Activated CD4-positive, alpha-beta T cell treated with anti-CD3 and anti-CD28 coated beads, Interleukin-2, amount 50 U/mL, for 1 hour (primary cell): ENCODE results near the gene CBX4.
A peak's percentile ranks its signal among the peaks of the same experiment; 100 is the strongest.

Source experiments
- DNase-seq: peaks from one replicate; pipeline ENCODE4 v3.0.0-alpha.2; 2020

The CBX4 gene

DNA sequence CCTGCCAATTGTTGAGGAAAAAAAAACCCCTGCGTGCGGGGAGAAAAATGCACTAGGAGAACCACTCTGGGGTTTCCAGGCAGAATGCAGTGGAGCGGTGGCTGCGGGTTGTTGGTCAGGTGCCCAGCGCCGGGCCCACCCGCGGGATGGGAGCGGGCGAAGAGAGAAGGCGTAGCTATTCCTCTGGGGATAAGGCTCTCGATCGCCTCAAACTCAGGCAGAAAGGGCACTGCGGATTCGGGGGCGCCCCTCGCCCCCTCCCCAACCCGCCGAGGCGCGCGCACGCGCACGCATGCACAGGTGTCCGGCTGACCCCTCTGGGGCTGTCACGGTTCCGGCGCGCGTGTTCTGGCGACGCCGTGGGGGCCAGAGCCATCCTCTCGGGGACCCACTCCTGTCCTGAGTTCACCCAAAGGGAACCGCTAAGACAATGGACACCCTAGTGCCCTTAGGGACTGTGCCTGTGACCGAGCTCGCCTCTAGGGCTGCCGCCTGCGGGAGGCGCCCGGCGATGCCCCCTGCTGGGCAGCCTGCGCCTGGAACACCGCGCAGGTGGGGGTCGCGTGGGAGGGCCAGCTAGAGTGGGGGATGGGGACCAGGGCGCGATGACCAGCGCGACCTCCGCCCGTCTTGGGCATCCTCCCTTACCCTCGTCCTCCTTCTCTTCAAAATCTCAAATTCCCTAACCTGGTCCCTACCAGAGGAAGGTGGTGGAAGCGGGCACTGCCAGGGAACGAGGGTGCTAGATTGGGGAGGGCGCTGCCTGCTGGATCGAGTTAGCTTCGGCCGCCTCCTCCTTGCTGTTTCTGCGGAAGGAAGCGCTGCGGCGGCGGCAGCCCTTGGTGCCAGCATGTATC lies 28.0 kb downstream of the CBX4 start:
- no peak for DNase-seq

GRCh38 chr17:79810130-79811010 lies 28.9 kb downstream of the CBX4 start:
- DNase-seq, result peak; percentile 77

GRCh38 chr17:79809530-79810129 lies 29.6 kb downstream of the CBX4 start:
- no peak for DNase-seq

DNA sequence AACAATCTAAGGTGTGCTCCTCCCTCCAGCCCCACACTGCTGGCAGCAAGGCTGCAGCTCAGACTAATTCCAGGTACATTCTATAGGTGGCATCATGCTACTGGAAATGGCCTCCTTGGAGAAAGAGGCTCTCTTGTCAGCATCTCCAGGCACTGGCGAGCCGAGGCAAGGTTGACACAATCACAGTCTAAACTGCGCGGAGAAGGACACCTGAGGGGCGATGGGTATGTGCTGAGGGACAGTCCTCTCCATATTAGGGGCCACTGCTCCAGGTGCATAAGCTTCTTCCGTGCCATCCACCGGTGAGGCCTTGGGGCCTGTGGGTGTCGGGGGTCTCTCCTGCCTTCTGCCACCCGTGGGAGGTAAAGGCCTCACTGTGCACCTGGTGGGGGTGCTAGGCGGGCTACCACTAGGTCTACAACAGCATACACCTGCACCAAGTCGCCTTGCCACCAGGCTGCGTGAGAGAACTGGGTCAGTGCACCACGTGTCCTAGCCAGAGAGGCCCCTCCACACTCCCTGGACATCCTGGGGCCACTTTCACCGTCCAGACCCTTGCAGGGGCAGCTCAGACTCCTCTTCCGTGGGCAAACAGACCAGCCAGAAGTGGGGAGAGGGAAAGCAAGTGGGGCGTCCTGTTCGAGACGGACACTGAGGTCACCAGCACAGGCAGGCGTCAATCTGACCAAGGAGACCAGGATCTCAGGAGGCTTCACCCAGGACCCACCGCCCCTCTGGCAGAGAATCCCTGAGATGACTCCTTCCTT lies 30.3 kb downstream of the CBX4 start:
- DNase-seq, result no peak

DNA sequence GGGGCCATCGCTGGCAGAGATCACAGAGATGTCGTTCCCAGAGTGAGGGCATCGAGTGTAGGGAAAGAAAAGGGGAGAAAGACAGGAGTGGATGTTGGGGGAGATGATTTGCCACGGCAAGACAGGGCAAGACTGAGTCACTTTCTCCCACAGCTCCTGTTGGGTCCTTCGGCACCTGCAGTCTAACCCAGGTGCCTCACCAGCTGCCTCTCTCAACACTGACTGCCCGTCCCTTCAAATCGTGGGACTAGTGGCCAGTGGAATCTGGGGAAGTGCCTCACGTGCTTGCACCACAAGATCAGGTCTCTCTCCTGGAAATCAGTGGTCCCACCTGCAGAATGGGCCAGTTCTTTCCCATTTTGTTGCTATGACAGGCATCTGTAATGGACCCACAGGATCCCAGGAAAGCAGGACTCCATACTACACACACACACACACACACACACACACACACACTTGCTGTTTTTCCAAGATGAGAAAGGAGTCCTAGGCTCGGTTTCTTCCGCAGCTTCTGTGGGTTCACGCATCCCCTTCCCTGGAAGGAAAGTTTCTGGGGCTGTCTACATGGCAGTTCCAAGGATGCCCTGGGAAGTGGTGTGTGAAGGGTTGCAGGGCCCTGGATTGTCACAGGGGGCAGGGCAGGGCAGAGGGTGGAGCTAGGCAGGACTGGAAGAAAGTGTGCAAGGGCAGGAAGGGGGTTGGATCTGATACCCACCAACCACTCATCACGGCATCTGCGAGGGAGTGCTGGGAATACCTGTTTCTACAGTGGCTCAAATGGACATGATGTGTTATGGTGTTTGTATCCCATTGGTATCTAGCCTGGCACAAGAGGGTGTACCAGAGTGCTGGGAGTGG lies 32.1 kb downstream of the CBX4 start:
- no peak for DNase-seq

DNA sequence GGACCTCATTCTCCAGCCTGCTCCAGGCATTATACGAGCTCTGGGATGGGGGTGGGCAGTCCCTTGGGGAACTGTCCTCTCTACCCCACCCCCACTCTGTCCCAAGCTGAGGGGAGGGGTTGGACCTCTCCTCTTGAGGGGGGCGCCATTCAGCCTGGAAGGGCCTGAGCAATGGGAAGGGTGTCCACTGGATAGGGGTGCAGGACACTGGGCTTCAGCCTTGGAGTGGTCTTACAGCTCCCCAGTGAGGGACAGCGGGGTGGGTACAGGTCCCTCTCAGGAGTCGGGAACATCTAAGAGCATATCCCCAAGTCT lies 32.8 kb downstream of the CBX4 start:
- no peak for DNase-seq

GRCh38 chr17:79804856-79805696 lies 34.2 kb downstream of the CBX4 start:
- DNase-seq, result no peak

DNA sequence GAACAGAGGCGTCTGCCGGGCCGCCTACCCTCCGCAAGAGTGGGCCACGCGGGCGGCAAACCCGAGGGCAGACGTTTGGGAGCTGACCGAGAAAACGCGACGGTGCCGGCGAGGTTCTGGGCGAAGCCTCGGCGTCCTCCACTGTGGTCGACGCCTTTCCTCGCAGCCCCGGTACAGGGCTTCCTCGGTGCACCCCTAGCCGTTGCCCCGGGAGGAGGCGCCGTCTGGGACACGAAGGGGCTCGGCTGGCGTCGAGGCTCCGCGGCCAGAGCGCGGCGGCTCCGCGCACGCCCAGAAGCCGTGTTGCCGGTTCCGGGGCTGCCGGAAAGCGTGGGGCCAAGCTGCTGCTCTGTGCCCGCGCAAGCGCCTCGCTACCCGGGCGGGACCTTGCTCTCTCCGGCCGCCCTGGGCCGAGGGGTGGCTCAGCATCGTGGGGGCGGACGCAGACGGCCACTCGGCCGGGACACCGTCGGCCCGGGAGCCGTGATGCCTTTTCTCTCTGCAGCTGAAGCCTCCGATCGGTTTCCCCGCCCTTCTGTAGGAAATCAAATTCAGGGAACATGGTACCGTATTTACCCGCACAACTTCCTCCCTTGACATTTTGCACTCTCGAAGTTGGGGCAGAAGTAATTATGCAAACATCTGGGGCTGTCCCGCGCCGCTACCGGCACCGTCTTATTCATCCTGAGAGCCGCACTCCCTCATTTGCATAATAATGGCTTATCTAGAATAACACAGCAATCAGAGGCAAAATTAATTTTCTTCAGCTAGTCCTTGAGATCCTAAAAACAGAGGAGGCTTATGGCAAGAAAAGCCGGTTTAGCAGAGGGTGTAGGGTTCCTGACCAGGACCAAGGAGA lies 35.0 kb downstream of the CBX4 start:
- no peak for DNase-seq

- DNase-seq, result no peak
These were observed 35.7 kb downstream of the CBX4 start for GRCh38 chr17:79803421-79803996.

DNA sequence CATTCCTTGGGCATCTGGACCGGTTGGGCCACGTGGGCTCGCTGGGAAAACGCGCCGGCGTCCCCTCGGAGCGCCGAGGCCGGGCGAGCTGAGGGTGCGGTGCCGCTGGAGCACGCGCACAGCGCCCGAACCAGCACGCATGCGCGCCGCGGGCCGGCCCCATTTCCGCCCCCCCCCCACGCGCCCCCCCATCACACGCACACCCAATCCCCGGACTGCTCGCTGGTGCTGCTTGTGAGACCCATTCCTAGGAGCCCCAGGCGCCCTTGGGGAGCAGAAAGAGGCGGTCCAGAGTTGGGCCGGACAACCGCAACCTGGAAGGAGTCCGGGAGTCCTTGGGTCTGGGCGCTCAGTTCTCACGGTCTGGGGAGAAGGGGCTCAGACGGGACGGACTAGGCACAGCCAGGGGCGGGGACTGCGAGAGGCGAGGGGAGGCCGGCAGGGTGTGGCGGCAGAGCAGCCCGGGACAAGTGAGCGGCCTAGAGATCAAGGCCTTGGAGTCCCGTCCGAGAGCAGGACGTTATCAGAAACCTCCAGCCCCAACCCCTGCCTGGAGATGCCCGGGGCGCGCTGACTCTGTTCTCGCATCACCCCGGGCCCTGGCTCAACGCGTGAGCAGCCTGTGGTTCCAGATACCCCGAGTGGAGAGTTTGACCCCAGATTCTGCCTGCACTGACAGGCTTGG lies 36.4 kb downstream of the CBX4 start:
- DNase-seq, result no peak

DNA sequence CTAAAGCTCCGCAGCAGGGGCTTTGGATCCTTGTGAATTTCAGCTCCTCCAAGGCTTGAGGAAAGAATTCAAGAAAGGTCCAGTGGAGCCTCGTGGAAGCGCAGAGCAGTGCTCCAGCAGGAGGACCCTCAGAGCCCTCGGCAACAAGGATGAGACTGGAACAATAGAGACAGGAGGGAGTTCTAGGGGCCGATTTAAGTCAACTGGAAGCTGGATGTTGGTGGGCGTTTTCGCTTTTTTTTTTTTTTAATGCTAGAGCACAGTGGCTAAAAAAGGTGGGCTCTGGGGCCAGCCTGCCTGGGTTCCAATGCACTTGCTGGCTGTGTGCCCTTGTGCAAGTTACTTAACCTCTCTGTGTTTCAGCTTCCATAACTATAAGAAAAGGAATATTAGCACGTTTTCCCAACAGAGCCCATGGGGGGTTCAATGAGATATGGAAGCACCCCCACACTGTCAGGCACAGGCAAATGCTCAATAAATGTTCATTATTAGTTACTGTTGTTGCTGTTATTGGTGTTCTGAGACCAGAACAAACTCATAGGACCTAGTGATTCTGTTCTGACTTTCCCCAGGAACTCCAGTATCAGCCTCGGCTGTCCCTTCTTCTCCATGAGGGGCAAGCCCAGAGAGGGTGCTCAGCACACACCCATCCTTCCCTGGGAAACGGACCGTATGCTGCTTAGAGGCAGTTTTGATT lies 37.1 kb downstream of the CBX4 start:
- no peak for DNase-seq

DNA sequence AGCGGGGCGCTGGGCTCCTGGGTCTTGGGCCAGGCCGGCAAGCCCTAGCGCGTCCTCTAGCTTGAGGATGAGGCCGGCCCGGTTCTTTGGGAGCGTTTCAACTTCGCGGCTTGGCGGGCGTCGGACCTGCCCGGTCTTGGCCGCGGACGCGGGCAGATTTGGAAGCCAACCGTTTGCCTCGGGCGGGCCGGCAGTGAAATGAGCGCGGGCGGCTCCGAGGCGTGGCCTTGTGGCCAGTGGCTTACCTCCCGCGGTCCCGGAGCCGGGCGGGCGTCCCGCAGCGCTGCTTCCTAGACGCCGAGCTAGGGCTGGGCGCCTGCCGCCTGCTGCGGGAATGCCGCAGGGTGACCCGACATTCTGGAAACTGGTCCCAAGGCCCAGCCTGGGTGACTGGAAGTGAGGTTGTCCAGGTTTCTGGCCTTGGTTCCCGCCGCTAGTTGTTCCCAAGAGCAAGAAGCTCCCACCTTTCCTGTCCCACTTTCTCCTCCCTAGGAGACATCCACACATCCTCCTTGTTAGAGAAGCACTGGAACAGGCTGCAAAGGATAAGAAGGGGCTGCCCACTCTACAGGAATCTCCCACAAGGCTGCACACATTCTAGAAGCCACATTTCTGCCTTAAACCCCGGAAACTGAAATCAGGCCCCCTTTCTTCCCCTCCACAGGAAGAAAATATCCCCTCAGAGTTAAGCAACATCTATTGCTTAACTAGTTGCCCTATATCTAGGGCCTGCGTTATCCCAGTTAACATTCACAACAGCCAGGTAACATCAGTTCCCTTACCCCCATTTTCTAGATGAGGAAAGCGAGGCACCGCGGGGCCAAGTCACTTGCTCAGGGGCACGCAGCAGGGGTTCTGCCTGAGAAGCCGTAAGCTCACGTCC lies 37.8 kb downstream of the CBX4 start:
- no peak for DNase-seq

GRCh38 chr17:79800325-79801155 lies 38.7 kb downstream of the CBX4 start:
- no peak for DNase-seq

DNA sequence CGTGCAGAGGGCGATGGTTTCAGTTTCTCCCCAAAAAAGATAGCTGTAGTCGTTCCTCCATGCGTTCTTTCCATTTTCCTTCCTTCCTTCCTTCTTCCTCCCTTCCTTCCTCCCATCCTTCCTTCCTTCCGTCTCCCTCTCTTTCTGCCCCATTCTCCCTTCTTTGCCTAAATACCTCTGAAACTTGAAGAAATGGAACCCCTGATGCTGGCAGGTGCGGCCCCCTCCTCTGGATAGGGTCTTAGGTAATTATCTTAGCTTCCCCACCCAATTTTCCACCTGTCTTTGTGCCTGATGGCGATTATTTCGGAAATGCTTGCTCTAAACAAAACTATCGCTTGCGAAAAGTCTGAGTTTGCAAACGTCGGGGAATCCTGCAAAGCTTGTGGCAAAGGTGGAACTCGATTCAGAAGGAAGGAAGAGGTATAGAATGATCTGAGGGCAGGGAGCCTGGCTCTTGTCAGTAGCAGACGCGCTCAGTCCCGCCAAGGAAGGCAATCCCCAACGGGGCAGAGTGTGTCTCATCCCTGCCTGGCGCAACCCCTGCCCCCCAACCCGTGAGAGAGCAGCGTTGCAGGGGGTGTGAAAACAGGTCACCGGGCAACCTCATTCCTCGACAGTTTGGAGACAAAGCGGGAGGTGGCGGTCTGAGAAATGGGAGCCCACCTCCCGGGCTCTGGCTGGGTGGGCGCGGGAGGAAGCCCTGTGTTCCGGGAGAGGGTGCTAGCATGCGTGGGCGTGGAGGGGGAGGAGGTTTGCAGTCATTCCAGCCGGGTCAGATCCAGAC lies 39.5 kb downstream of the CBX4 start:
- no peak for DNase-seq

GRCh38 chr17:79799174-79799537 lies 40.1 kb downstream of the CBX4 start:
- no peak for DNase-seq
